Caco-2 (cell line): ENCODE data around the gene MAX. TPM values are rescaled to one million over a fixed set of nuclear protein-coding genes. Genes with fewer than 3 reads are reported as not detected.

Source experiments
- BruUV-seq: library from RNA; stranded (reverse); fragments of 400-500 nt; replicated peaks from 2 replicates; lab custom pipeline; 2021; lab: Mats Ljungman, UMichigan
- CTCF ChIA-PET: fragments of 300-600 bp; sonication (Branson Sonifier 250); formaldehyde crosslinking; loops from one replicate; lab custom pipeline; 2022; ENCODE audit warnings: antibody characterized with exemption; lab: Charles Lee
- POLR2A ChIA-PET: fragments of 300-600 bp; sonication (Branson Sonifier 250); formaldehyde crosslinking; loops from one replicate; lab custom pipeline; 2022; ENCODE audit warnings: antibody characterized with exemption; lab: Charles Lee
- DNase-seq, 2 experiments: peaks; one replicate each; pipeline versions ENCODE4 v3.0.0 to v3.0.0-alpha.2; 2020 to 2022
- H3K27me3 ChIP-seq: replicated peaks from 2 replicates; pipeline ENCODE4 v1.6.0; 2011; ENCODE audit warnings: low read length; ENCODE audit not compliant: control insufficient read depth, insufficient read depth
- H3K36me3 ChIP-seq: 2 replicates; pipeline ENCODE4 v1.5.1; 2011; ENCODE audit warnings: low read length; ENCODE audit not compliant: control insufficient read depth, insufficient read depth
- H3K4me1 ChIP-seq: fragments of 250-450 bp; sonication (Bioruptor Pico); 2 replicates; pipeline ENCODE4 v1.5.1; 2020; ENCODE audit warnings: mild to moderate bottlenecking
- H3K4me3 ChIP-seq: 2 replicates; pipeline ENCODE4 v1.5.1; 2011; ENCODE audit warnings: low read depth, mild to moderate bottlenecking, control low read depth, low read length
- H3K9me3 ChIP-seq: fragments of 250-450 bp; sonication (Bioruptor Pico); 2 replicates; pipeline ENCODE4 v1.5.1; 2020; ENCODE audit warnings: mild to moderate bottlenecking, moderate library complexity
- H3K27ac Mint-ChIP-seq: one replicate; pipeline ENCODE4 v1.8.0; 2022; ENCODE audit warnings: mixed read lengths; ENCODE audit not compliant: unreplicated experiment
- H3K27me3 Mint-ChIP-seq: one replicate; pipeline ENCODE4 v1.8.0; 2022; ENCODE audit warnings: mixed read lengths; ENCODE audit not compliant: insufficient read depth, unreplicated experiment
- H3K36me3 Mint-ChIP-seq: one replicate; pipeline ENCODE4 v1.8.0; 2022; ENCODE audit warnings: mild to moderate bottlenecking, mixed read lengths; ENCODE audit not compliant: insufficient read depth, unreplicated experiment
- H3K4me1 Mint-ChIP-seq: one replicate; pipeline ENCODE4 v1.8.0; 2022; ENCODE audit warnings: low read depth, mixed read lengths; ENCODE audit not compliant: unreplicated experiment
- H3K4me3 Mint-ChIP-seq: one replicate; pipeline ENCODE4 v1.8.0; 2022; ENCODE audit warnings: mild to moderate bottlenecking, moderate library complexity, mixed read lengths; ENCODE audit not compliant: unreplicated experiment
- H3K9me3 Mint-ChIP-seq: one replicate; pipeline ENCODE4 v1.8.0; 2022; ENCODE audit warnings: mixed read lengths; ENCODE audit not compliant: unreplicated experiment
- CTCF ChIP-seq, 2 experiments: fragments of 200-600 bp in 1 of 2; IDR thresholded peaks; 1 replicate in 1 of 2; 2 replicates in 1 of 2; pipeline versions ENCODE4 v1.5.1 to v1.8.0; 2011 to 2022; ENCODE audit warnings: antibody characterized with exemption in 1 of 2, control low read depth in 1 of 2, inconsistent platforms in 1 of 2, low read depth in 1 of 2, low read length in 1 of 2, mild to moderate bottlenecking in 1 of 2, moderate library complexity in 1 of 2; ENCODE audit not compliant: insufficient read depth in 1 of 2, severe bottlenecking in 1 of 2, unreplicated experiment in 1 of 2
- intact Hi-C: fragments of 100-400 bp; cut with micrococcal nuclease; formaldehyde crosslinking; loops from one replicate; pipeline ENCODE4 v1.10.0; 2022; ENCODE audit not compliant: unreplicated experiment
- total RNA-seq: library from RNA; stranded (reverse); gene quantifications from 2 replicates; pipeline ENCODE4 v1.2.3, GENCODE V29; 2022

Gene MAX
- total RNA-seq, 1 experiment from 2014 or later: 53.5 TPM

GRCh38 chr14:65074449-65075150 lies 27.7 kb downstream of the MAX start:
- H3K36me3 ChIP-seq: no peaks in the 10 kb centered on the region
- ChIA-PET POLR2A (no interaction called here), CTCF (interaction anchor here (0.5 kb wide), 1 partner anchor 74 kb away, joined by 4 read pairs; no protein-coding TSS in a partner anchor)
- no TSS peak for BruUV-seq
- Mint-ChIP-seq H3K27ac (no peak overlapping the region), H3K27me3 (no peaks in the 10 kb centered on the region), H3K9me3 (no peaks in the 10 kb centered on the region), H3K4me1 (peaks cover 10% of the 10 kb centered on the region), H3K4me3 (no peak overlapping the region), H3K36me3 (peaks cover 22% of the 10 kb centered on the region)
- no peaks in the 10 kb centered on the region for H3K9me3 ChIP-seq
- no peak overlapping the region for H3K4me3 ChIP-seq
- no peak for TF ChIP-seq CTCF (IDR thresholded peaks at IDR 0.05; ENCODE audit: insufficient read depth in 1 of 2, low read depth in 1 of 2, low read length in 1 of 2, severe bottlenecking in 1 of 2, unreplicated experiment in 1 of 2)
- H3K4me1 ChIP-seq: no peaks in the 10 kb centered on the region
- DNase-seq: no peak
- intact Hi-C loops: no loop called here
- H3K27me3 ChIP-seq: no peaks in the 10 kb centered on the region

GRCh38 chr14:65073605-65074201 lies 28.6 kb downstream of the MAX start:
- no peak for DNase-seq
- Mint-ChIP-seq H3K4me1 (peaks cover 10% of the 10 kb centered on the region), H3K27me3 (no peaks in the 10 kb centered on the region), H3K36me3 (peaks cover 22% of the 10 kb centered on the region), H3K9me3 (no peaks in the 10 kb centered on the region), H3K4me3 (no peak overlapping the region), H3K27ac (no peak overlapping the region)
- BruUV-seq: no TSS peak
- H3K4me3 ChIP-seq: no peak overlapping the region
- TF ChIP-seq CTCF (IDR thresholded peaks at IDR 0.05; ENCODE audit: insufficient read depth in 1 of 2, low read depth in 1 of 2, low read length in 1 of 2, severe bottlenecking in 1 of 2, unreplicated experiment in 1 of 2): no peak
- ChIA-PET POLR2A (no interaction called here), CTCF (no interaction called here)
- H3K4me1 ChIP-seq: no peaks in the 10 kb centered on the region
- no peaks in the 10 kb centered on the region for H3K36me3 ChIP-seq
- no peaks in the 10 kb centered on the region for H3K27me3 ChIP-seq
- intact Hi-C loops: no loop called here
- no peaks in the 10 kb centered on the region for H3K9me3 ChIP-seq

- Histone ChIP-seq H3K4me1 (no peaks in the 10 kb centered on the region), H3K9me3 (no peaks in the 10 kb centered on the region), H3K27me3 (no peaks in the 10 kb centered on the region), H3K36me3 (no peaks in the 10 kb centered on the region), H3K4me3 (no peak overlapping the region)
- Mint-ChIP-seq H3K27ac (no peak overlapping the region), H3K27me3 (no peaks in the 10 kb centered on the region), H3K9me3 (no peaks in the 10 kb centered on the region), H3K4me1 (peaks cover 10% of the 10 kb centered on the region), H3K36me3 (peaks cover 20% of the 10 kb centered on the region), H3K4me3 (no peak overlapping the region)
- no peak for TF ChIP-seq CTCF (IDR thresholded peaks at IDR 0.05; ENCODE audit: insufficient read depth in 1 of 2, low read depth in 1 of 2, low read length in 1 of 2, severe bottlenecking in 1 of 2, unreplicated experiment in 1 of 2)
- intact Hi-C loops: no loop called here
- no TSS peak for BruUV-seq
- DNase-seq: no peak
- ChIA-PET POLR2A (no interaction called here), CTCF (no interaction called here)
Measured at GRCh38 chr14:65072937-65073336, 29.4 kb downstream of the MAX start.
